Astrocyte (in vitro differentiated cells and primary cell): ENCODE data around the gene MGAM2. TPM values are rescaled to one million over a fixed set of nuclear protein-coding genes. Genes with fewer than 3 reads are reported as not detected.

ENCODE experiments used
- DNase-seq: peaks from one replicate; pipeline ENCODE4 v3.0.0-alpha.2; 2010; ENCODE audit warnings: low read depth
- FAIRE-seq: peaks from 2 replicates; lab custom pipeline; 2011; peaks lifted over from hg19 to GRCh38; lab: Jason Lieb, UNC
- H2AFZ ChIP-seq: 2 replicates; pipeline ENCODE4 v1.6.0; 2012; ENCODE audit warnings: low read depth, low read length, inconsistent platforms
- H3K27ac ChIP-seq: 2 replicates; pipeline ENCODE4 v1.5.1; 2011; ENCODE audit warnings: low read depth, low read length, inconsistent platforms
- H3K27me3 ChIP-seq: 2 replicates; pipeline ENCODE4 v1.6.0; 2011; ENCODE audit warnings: low read length, inconsistent platforms; ENCODE audit not compliant: insufficient read depth
- H3K36me3 ChIP-seq: 2 replicates; pipeline ENCODE4 v1.5.1; 2011; ENCODE audit warnings: low read length, inconsistent platforms; ENCODE audit not compliant: insufficient read depth
- H3K4me1 ChIP-seq: 2 replicates; pipeline ENCODE4 v1.5.1; 2011; ENCODE audit warnings: low read length, inconsistent platforms; ENCODE audit not compliant: insufficient read depth
- H3K4me2 ChIP-seq: 2 replicates; pipeline ENCODE4 v1.6.0; 2012; ENCODE audit warnings: low read length, inconsistent platforms
- H3K4me3 ChIP-seq: 2 replicates; pipeline ENCODE4 v1.5.1; 2011; ENCODE audit warnings: low read depth, mild to moderate bottlenecking, low read length, inconsistent platforms; ENCODE audit not compliant: insufficient read depth
- H3K79me2 ChIP-seq: 2 replicates; pipeline ENCODE4 v1.6.0; 2012; ENCODE audit warnings: mild to moderate bottlenecking, low read length, inconsistent platforms; ENCODE audit not compliant: insufficient read depth
- H3K9ac ChIP-seq: 2 replicates; pipeline ENCODE4 v1.6.0; 2012; ENCODE audit warnings: mild to moderate bottlenecking, low read length, inconsistent platforms
- H3K9me3 ChIP-seq: 2 replicates; pipeline ENCODE4 v1.5.1; 2012; ENCODE audit warnings: low read depth, mild to moderate bottlenecking, low read length, inconsistent platforms; ENCODE audit not compliant: insufficient read depth
- H4K20me1 ChIP-seq: 2 replicates; pipeline ENCODE4 v1.6.0; 2012; ENCODE audit warnings: low read length, inconsistent platforms; ENCODE audit not compliant: insufficient read depth
- H3K27ac Mint-ChIP-seq: one replicate; pipeline ENCODE4 v1.8.0; 2021; ENCODE audit warnings: mild to moderate bottlenecking, mixed read lengths; ENCODE audit not compliant: unreplicated experiment
- H3K27me3 Mint-ChIP-seq: one replicate; pipeline ENCODE4 v1.8.0; 2021; ENCODE audit warnings: low read depth, mixed read lengths; ENCODE audit not compliant: unreplicated experiment
- H3K36me3 Mint-ChIP-seq: one replicate; pipeline ENCODE4 v1.8.0; 2021; ENCODE audit warnings: low read depth, mixed read lengths; ENCODE audit not compliant: unreplicated experiment
- H3K4me1 Mint-ChIP-seq: one replicate; pipeline ENCODE4 v1.8.0; 2021; ENCODE audit warnings: low read depth, mixed read lengths; ENCODE audit not compliant: unreplicated experiment
- H3K4me3 Mint-ChIP-seq: one replicate; pipeline ENCODE4 v1.8.0; 2021; ENCODE audit warnings: mild to moderate bottlenecking, moderate library complexity, mixed read lengths; ENCODE audit not compliant: unreplicated experiment
- H3K9me3 Mint-ChIP-seq: one replicate; pipeline ENCODE4 v1.8.0; 2021; ENCODE audit warnings: mild to moderate bottlenecking, mixed read lengths; ENCODE audit not compliant: unreplicated experiment
- CTCF ChIP-seq: IDR thresholded peaks from 2 replicates; pipeline ENCODE4 v1.5.1; 2011; ENCODE audit warnings: low read depth, mild to moderate bottlenecking, inconsistent platforms, low read length, moderate library complexity; ENCODE audit not compliant: insufficient read depth
- EZH2 ChIP-seq: IDR thresholded peaks from 2 replicates; pipeline ENCODE4 v1.6.1; 2012; ENCODE audit warnings: mild to moderate bottlenecking, low read length, inconsistent platforms; ENCODE audit not compliant: insufficient read depth
- total RNA-seq: library from RNA; stranded (reverse); gene quantifications from 2 replicates; pipeline ENCODE4 v1.2.1, GENCODE V29; 2021

MGAM2 gene
- total RNA-seq, 1 donor from 2014 or later: 0.05 TPM

GRCh38 chr7:142077762-142078161 is 33.8 kb upstream of the MGAM2 start:
- Histone ChIP-seq H4K20me1 (no peaks in the 10 kb centered on the region), H3K4me1 (no peaks in the 10 kb centered on the region), H3K4me3 (no peak overlapping the region), H3K9ac (no peak overlapping the region), H3K9me3 (peaks cover 3% of the 10 kb centered on the region), H2AFZ (no peak overlapping the region), H3K36me3 (no peaks in the 10 kb centered on the region), H3K27ac (no peak overlapping the region), H3K4me2 (no peak overlapping the region), H3K27me3 (no peaks in the 10 kb centered on the region), H3K79me2 (no peaks in the 10 kb centered on the region)
- FAIRE-seq (no peak), DNase-seq (no peak)
- H3K9me3 Mint-ChIP-seq: no peaks in the 10 kb centered on the region
- H3K27me3 Mint-ChIP-seq: no peaks in the 10 kb centered on the region
- H3K36me3 Mint-ChIP-seq: peaks cover 4% of the 10 kb centered on the region
- H3K27ac Mint-ChIP-seq: no peak overlapping the region
- H3K4me1 Mint-ChIP-seq: peaks cover 10% of the 10 kb centered on the region
- TF ChIP-seq EZH2 (no peak), CTCF (no peak)
- no peak overlapping the region for H3K4me3 Mint-ChIP-seq

- no peak overlapping the region for H3K27ac Mint-ChIP-seq
- Histone ChIP-seq H3K79me2 (no peaks in the 10 kb centered on the region), H3K27ac (no peak overlapping the region), H3K9me3 (peaks cover 3% of the 10 kb centered on the region), H3K4me3 (no peak overlapping the region), H3K4me1 (no peaks in the 10 kb centered on the region), H3K27me3 (no peaks in the 10 kb centered on the region), H3K4me2 (no peak overlapping the region), H3K9ac (no peak overlapping the region), H3K36me3 (no peaks in the 10 kb centered on the region), H2AFZ (no peak overlapping the region), H4K20me1 (no peaks in the 10 kb centered on the region)
- peaks cover 7% of the 10 kb centered on the region for H3K4me1 Mint-ChIP-seq
- H3K4me3 Mint-ChIP-seq: no peak overlapping the region
- TF ChIP-seq CTCF (no peak), EZH2 (no peak)
- no peaks in the 10 kb centered on the region for H3K27me3 Mint-ChIP-seq
- FAIRE-seq (no peak), DNase-seq (no peak)
- peaks cover 8% of the 10 kb centered on the region for H3K36me3 Mint-ChIP-seq
- peaks cover 4% of the 10 kb centered on the region for H3K9me3 Mint-ChIP-seq
These were observed 27.9 kb upstream of the MGAM2 start for GRCh38 chr7:142083605-142084004.

- Mint-ChIP-seq H3K9me3 (peaks cover 4% of the 10 kb centered on the region), H3K36me3 (peaks cover 8% of the 10 kb centered on the region), H3K27ac (no peak overlapping the region), H3K27me3 (peaks cover 1% of the 10 kb centered on the region), H3K4me1 (no peaks in the 10 kb centered on the region), H3K4me3 (no peak overlapping the region)
- FAIRE-seq (no peak), DNase-seq (no peak)
- H3K4me1 ChIP-seq: no peaks in the 10 kb centered on the region
- no peaks in the 10 kb centered on the region for H3K27me3 ChIP-seq
- no peaks in the 10 kb centered on the region for H3K79me2 ChIP-seq
- no peak overlapping the region for H3K27ac ChIP-seq
- H2AFZ ChIP-seq: no peak overlapping the region
- no peak overlapping the region for H3K9ac ChIP-seq
- H4K20me1 ChIP-seq: no peaks in the 10 kb centered on the region
- no peak for TF ChIP-seq CTCF
- no peak for TF ChIP-seq EZH2
- H3K4me3 ChIP-seq: no peak overlapping the region
- H3K36me3 ChIP-seq: no peaks in the 10 kb centered on the region
- no peak overlapping the region for H3K4me2 ChIP-seq
- H3K9me3 ChIP-seq: no peaks in the 10 kb centered on the region
These were observed 26.1 kb upstream of the MGAM2 start for GRCh38 chr7:142085428-142085827.
